ENCODE measurements around the gene TMEM97.

DNA sequence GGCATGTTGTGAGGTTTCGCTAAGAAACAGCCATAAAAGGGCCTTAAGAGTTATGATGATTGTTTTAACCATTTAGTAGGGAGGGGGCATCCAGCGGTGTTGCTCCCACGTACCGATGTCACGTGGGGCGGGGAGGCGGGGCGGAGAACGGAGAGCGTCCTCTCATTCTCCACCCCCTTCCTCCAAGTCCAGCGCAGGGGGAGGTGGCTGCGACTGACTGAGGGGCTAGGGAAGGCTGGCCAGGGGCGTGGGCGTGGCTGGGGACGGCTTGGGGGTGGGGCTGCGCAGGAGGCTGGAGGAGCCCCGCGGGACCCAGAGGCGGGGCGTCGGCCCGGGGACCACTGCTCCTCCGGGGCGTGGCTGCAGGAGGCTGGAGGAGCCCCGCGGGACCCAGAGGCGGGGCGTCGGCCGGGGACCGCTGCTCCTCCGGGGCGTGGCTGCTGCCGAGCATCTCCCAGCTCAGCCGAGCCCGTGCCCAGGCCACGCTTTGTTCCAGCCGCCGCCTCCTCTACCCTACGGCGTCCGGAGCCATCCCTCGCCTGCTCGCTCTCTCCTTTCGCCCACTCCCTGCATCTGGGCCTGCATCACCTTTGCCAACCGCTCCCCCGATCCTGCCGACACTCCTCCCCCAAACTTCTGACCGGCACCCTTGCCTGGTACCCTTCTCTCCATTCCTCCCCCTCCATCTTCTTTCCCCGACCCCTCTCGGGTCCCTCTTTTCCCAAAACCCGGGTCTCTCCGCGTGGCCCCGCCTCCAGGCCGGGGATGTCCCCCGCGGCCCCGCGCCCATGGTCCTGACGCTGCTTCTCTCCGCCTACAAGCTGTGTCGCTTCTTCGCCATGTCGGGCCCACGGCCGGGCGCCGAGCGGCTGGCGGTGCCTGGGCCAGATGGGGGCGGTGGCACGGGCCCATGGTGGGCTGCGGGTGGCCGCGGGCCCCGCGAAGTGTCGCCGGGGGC, 52.5 kb downstream of the TMEM97 start, which contains the start of gene SARM1:
- TF ChIP-seq TOX (CRISPR knock-in tag; IDR thresholded peaks at IDR 0.05; ENCODE audit: borderline replicate concordance) (no peak), TCF4 (CRISPR knock-in tag; IDR thresholded peaks at IDR 0.05; ENCODE audit: borderline replicate concordance) (no peak), GLIS3 (CRISPR knock-in tag; IDR thresholded peaks at IDR 0.05) (no peak), SNAI2 (CRISPR knock-in tag; IDR thresholded peaks at IDR 0.05) (no peak), OSR1 (CRISPR knock-in tag; IDR thresholded peaks at IDR 0.05) (no peak), ZNF70 (CRISPR knock-in tag; IDR thresholded peaks at IDR 0.05) (no peak)
- TF ChIP-seq, protein P1, sequence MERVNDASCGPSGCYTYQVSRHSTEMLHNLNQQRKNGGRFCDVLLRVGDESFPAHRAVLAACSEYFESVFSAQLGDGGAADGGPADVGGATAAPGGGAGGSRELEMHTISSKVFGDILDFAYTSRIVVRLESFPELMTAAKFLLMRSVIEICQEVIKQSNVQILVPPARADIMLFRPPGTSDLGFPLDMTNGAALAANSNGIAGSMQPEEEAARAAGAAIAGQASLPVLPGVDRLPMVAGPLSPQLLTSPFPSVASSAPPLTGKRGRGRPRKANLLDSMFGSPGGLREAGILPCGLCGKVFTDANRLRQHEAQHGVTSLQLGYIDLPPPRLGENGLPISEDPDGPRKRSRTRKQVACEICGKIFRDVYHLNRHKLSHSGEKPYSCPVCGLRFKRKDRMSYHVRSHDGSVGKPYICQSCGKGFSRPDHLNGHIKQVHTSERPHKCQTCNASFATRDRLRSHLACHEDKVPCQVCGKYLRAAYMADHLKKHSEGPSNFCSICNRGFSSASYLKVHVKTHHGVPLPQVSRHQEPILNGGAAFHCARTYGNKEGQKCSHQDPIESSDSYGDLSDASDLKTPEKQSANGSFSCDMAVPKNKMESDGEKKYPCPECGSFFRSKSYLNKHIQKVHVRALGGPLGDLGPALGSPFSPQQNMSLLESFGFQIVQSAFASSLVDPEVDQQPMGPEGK (CRISPR knock-in tag; IDR thresholded peaks at IDR 0.05; ENCODE audit: borderline replicate concordance): no peak

Measured in SK-N-SH treated with all-trans-retinoic acid at 6 μM for 48 hours (cell line).